K562 (cell line): Measurements from ENCODE around the gene SAMD11. TPM values are rescaled to one million over a fixed set of nuclear protein-coding genes. Genes with fewer than 3 reads are reported as not detected.

Experiments
- DACH1 ChIP-seq: fragments of 450-650 bp; IDR thresholded peaks from 2 replicates; pipeline ENCODE4 v1.6.1; 2018; ENCODE audit not compliant: partially characterized antibody
- ELF2 ChIP-seq: fragments of 250-450 bp; sonication (Bioruptor Pico); IDR thresholded peaks from 2 replicates; pipeline ENCODE4 v1.5.0; 2021; ENCODE audit warnings: mild to moderate bottlenecking
- FOXJ3 ChIP-seq: sonication (generic); formaldehyde crosslinking; IDR thresholded peaks from 2 replicates; pipeline ENCODE4 v1.4.0; 2020; ENCODE audit warnings: mild to moderate bottlenecking, missing genetic modification reagents
- GABPA ChIP-seq: fragments of 200-800 bp; sonication (Bioruptor generic); conservative IDR thresholded peaks from 2 replicates; pipeline ENCODE4 v1.6.1; 2016; ENCODE audit warnings: low read depth, missing genetic modification characterization, missing compliant biosample characterization
- GTF2A2 ChIP-seq: IDR thresholded peaks from 2 replicates; pipeline ENCODE4 v1.6.1; 2016; ENCODE audit warnings: mild to moderate bottlenecking, missing genetic modification characterization, missing compliant biosample characterization
- HDAC1 ChIP-seq, 2 experiments: fragments of 450-650 bp; IDR thresholded peaks; 2 replicates each; pipeline ENCODE4 v1.6.1; 2016 to 2017; ENCODE audit warnings: inconsistent platforms in 1 of 2, mild to moderate bottlenecking in 1 of 2, moderate library complexity in 1 of 2
- HOXB6 ChIP-seq: fragments of 250-450 bp; sonication (Bioruptor Pico); IDR thresholded peaks from 2 replicates; pipeline ENCODE4 v1.5.1; 2022; ENCODE audit warnings: mild to moderate bottlenecking, borderline replicate concordance
- HSF4 ChIP-seq: fragments of 250-450 bp; sonication (Bioruptor Pico); IDR thresholded peaks from 2 replicates; pipeline ENCODE4 v2.1.2; 2022; ENCODE audit warnings: mild to moderate bottlenecking, moderate library complexity, borderline replicate concordance
- L3MBTL2 ChIP-seq: fragments of 450-650 bp; IDR thresholded peaks from 2 replicates; pipeline ENCODE4 v1.6.1; 2016; ENCODE audit warnings: mild to moderate bottlenecking, moderate library complexity
- MITF ChIP-seq: IDR thresholded peaks from 2 replicates; pipeline ENCODE4 v1.6.1; 2014; ENCODE audit warnings: antibody characterized with exemption
- MNT ChIP-seq, 2 experiments: fragments of 450-650 bp; conservative IDR thresholded peaks; 2 replicates each; pipeline ENCODE4 v1.6.1; 2017; ENCODE audit warnings: mild to moderate bottlenecking in 2 of 2, moderate library complexity in 2 of 2
- NR2C2 ChIP-seq, 2 experiments: fragments of 200-800 bp in 1 of 2; sonication (Bioruptor generic) in 1 of 2; sonication (generic) in 1 of 2; formaldehyde crosslinking in 1 of 2; IDR thresholded peaks; 2 replicates each; pipeline versions ENCODE4 v1.6.1 to v1.8.0; 2016 to 2022; ENCODE audit warnings: mild to moderate bottlenecking in 1 of 2, missing compliant biosample characterization in 1 of 2, missing genetic modification characterization in 1 of 2, missing genetic modification reagents in 1 of 2
- PHF21A ChIP-seq: fragments of 450-650 bp; IDR thresholded peaks from 2 replicates; pipeline ENCODE4 v1.6.1; 2017; ENCODE audit warnings: low read depth, borderline replicate concordance
- POU5F1 ChIP-seq: fragments of 150-350 bp; IDR thresholded peaks from 2 replicates; pipeline ENCODE4 v1.6.1; 2014; ENCODE audit warnings: borderline replicate concordance, low read length, low read depth, mild to moderate bottlenecking; ENCODE audit not compliant: partially characterized antibody
- RBFOX2 ChIP-seq: fragments of 200-400 bp; formaldehyde crosslinking; IDR thresholded peaks from 2 replicates; pipeline ENCODE4 v1.6.1; 2017; ENCODE audit warnings: low read depth, mild to moderate bottlenecking, low read length, moderate library complexity
- SETDB1 ChIP-seq: IDR thresholded peaks from one replicate; pipeline ENCODE4 v1.6.1; 2012; ENCODE audit warnings: low read length, control low read depth, inconsistent platforms
- SMC3 ChIP-seq: conservative IDR thresholded peaks from 2 replicates; pipeline ENCODE4 v1.6.1; 2011; ENCODE audit warnings: low read depth, low read length, improper control_type of control experiment; ENCODE audit not compliant: insufficient read depth
- SOX6 ChIP-seq: fragments of 450-650 bp; IDR thresholded peaks from 2 replicates; pipeline ENCODE4 v1.6.1; 2014; ENCODE audit warnings: mild to moderate bottlenecking
- SP1 ChIP-seq: sonication (generic); formaldehyde crosslinking; IDR thresholded peaks from 2 replicates; pipeline ENCODE4 v1.8.1; 2022; ENCODE audit warnings: mild to moderate bottlenecking, missing genetic modification reagents
- TARDBP ChIP-seq: fragments of 450-650 bp; IDR thresholded peaks from 2 replicates; pipeline ENCODE4 v1.6.1; 2016
- ZBTB2 ChIP-seq: fragments of 450-650 bp; IDR thresholded peaks from 2 replicates; pipeline ENCODE4 v1.6.1; 2016; ENCODE audit warnings: antibody characterized with exemption
- ZKSCAN1 ChIP-seq: fragments of 150-350 bp; IDR thresholded peaks from 2 replicates; pipeline ENCODE4 v1.6.1; 2016; ENCODE audit warnings: low read depth, low read length
- ZNF431 ChIP-seq: sonication (generic); formaldehyde crosslinking; IDR thresholded peaks from 2 replicates; pipeline ENCODE4 v1.8.0; 2022; ENCODE audit warnings: mild to moderate bottlenecking, missing genetic modification reagents
- ZNF764 ChIP-seq: fragments of 250-450 bp; sonication (Bioruptor Pico); IDR thresholded peaks from 2 replicates; pipeline ENCODE4 v1.4.0; 2020; ENCODE audit warnings: low read depth, mild to moderate bottlenecking, moderate library complexity
- ZSCAN29 ChIP-seq: fragments of 450-650 bp; IDR thresholded peaks from 2 replicates; pipeline ENCODE4 v1.6.1; 2017
- polyA plus RNA-seq, 8 experiments: library from polyadenylated mRNA; depleted of rRNA in 4 of 8; stranded (reverse) in 5 of 8; unstranded in 3 of 8; fragments of >200 nt; fragmentation: Nextera tagmentation in 2 of 8; fragmentation: Illumina TruSeq in 1 of 8; extraction: Ambion mirVana in 2 of 8; extraction: Trizol in 1 of 8; gene quantifications; 2 replicates each; pipeline versions ENCODE4 v1.2.1 to v1.2.3, GENCODE V29; 2011 to 2014; ENCODE audit warnings: inconsistent platforms in 1 of 8, missing spikeins in 1 of 8
- total RNA-seq, 7 experiments: library from RNA; depleted of rRNA in 6 of 7; stranded (reverse); fragments of >200 nt in 6 of 7; fragmentation: Illumina TruSeq in 2 of 7; extraction: Trizol in 2 of 7; gene quantifications; 2 replicates each; pipeline versions ENCODE4 v1.2.1 to v1.2.3, GENCODE V29; 2011 to 2021; ENCODE audit warnings: low replicate concordance in 1 of 7

SAMD11 gene
- total and polyA plus RNA-seq, 9 of the 15 experiments (the other 6 are each of a cell fraction or from before 2014, with no cell fraction given), result 0.07 to 0.82 (median 0.11) TPM; not detected in 2

GRCh38 chr1:921011-921837 is 2.5 kb upstream of the SAMD11 start (continued):
- TF ChIP-seq MNT (conservative IDR thresholded peaks at IDR 0.05) (peak in 1 of 2 experiments; percentile 72; a peak in 2 of 4 replicates), HDAC1 (IDR thresholded peaks at IDR 0.05) (peak in 1 of 2 experiments; percentile 61; a peak in 1 of 4 replicates), NR2C2 (CRISPR knock-in tag; IDR thresholded peaks at IDR 0.05) (no peak; the same call in 1 of the 2 replicates), NR2C2 (tag; IDR thresholded peaks at IDR 0.05) (peak; percentile 54), HSF4 (no peak), ZNF764 (CRISPR knock-in tag) (no peak), POU5F1 (no peak), L3MBTL2 (peak; percentile 54; the same call in 1 of the 2 replicates), GTF2A2 (no peak), SETDB1 (no peak), ZNF431 (CRISPR knock-in tag) (no peak), FOXJ3 (no peak), HOXB6 (CRISPR knock-in tag) (no peak), SOX6 (peak; percentile 46; the same call in 1 of the 2 replicates), ZKSCAN1 (peak; percentile 53; the same call in 1 of the 2 replicates), PHF21A (peak; percentile 78; the same call in 1 of the 2 replicates), SP1 (peak; percentile 24; the same call in 1 of the 2 replicates), ELF2 (CRISPR knock-in tag) (no peak), ZSCAN29 (no peak; the same call in 1 of the 2 replicates), GABPA (tag) (no peak), SMC3 (peak; percentile 31; the same call in 1 of the 2 replicates), TARDBP (no peak), DACH1 (no peak), RBFOX2 (0 out of 2 replicates have a peak, but pooled peaks have one; percentile 42), ZBTB2 (peak; percentile 75), MITF (0 out of 2 replicates have a peak, but pooled peaks have one; percentile 6)
